MM.1S (cell line): ENCODE measurements around the gene SLC8A3.

ENCODE experiments used
- DNase-seq: peaks from one replicate; pipeline ENCODE4 v3.0.0-alpha.2; 2015
- H2AFZ ChIP-seq: fragments of 300-600 bp; sonication (generic); 2 replicates; pipeline ENCODE4 v1.6.0; 2016; ENCODE audit warnings: antibody characterized with exemption, low read length
- H3F3A ChIP-seq: fragments of 300-600 bp; sonication (generic); 2 replicates; pipeline ENCODE4 v1.6.1; 2016; ENCODE audit warnings: mild to moderate bottlenecking, antibody characterized with exemption, low read length, moderate library complexity, mixed read lengths; ENCODE audit not compliant: insufficient read depth
- H3K27ac ChIP-seq: fragments of 300-600 bp; sonication (generic); 2 replicates; pipeline ENCODE4 v1.5.1; 2016; ENCODE audit warnings: mild to moderate bottlenecking, low read length
- H3K27me3 ChIP-seq: fragments of 300-600 bp; sonication (generic); replicated peaks from 2 replicates; pipeline ENCODE4 v1.6.0; 2016; ENCODE audit warnings: low read length; ENCODE audit not compliant: insufficient read depth
- H3K36me3 ChIP-seq: fragments of 300-600 bp; sonication (generic); replicated peaks from 2 replicates; pipeline ENCODE4 v1.6.1; 2016; ENCODE audit warnings: mild to moderate bottlenecking, low read length, mixed read lengths; ENCODE audit not compliant: insufficient read depth
- H3K4me1 ChIP-seq: fragments of 300-600 bp; sonication (generic); 2 replicates; pipeline ENCODE4 v1.6.1; 2016; ENCODE audit warnings: low read length, mixed read lengths
- H3K4me2 ChIP-seq: fragments of 300-600 bp; sonication (generic); 2 replicates; pipeline ENCODE4 v1.6.0; 2016; ENCODE audit warnings: low read depth, low read length
- H3K4me3 ChIP-seq: fragments of 300-600 bp; sonication (generic); 2 replicates; pipeline ENCODE4 v1.5.1; 2016; ENCODE audit warnings: low read length, mixed read lengths
- H3K79me2 ChIP-seq: fragments of 300-600 bp; sonication (generic); 2 replicates; pipeline ENCODE4 v1.6.1; 2016; ENCODE audit warnings: mixed run types, low read length, mixed read lengths
- H3K9ac ChIP-seq: fragments of 300-600 bp; sonication (generic); 2 replicates; pipeline ENCODE4 v1.6.1; 2016; ENCODE audit warnings: low read length, mixed read lengths
- H3K9me2 ChIP-seq: fragments of 300-600 bp; sonication (generic); replicated peaks from 2 replicates; pipeline ENCODE4 v1.6.1; 2016; ENCODE audit warnings: mild to moderate bottlenecking, low read length, mixed read lengths; ENCODE audit not compliant: insufficient read depth
- H3K9me3 ChIP-seq: fragments of 300-600 bp; sonication (generic); replicated peaks from 2 replicates; pipeline ENCODE4 v1.6.1; 2016; ENCODE audit warnings: mild to moderate bottlenecking, low read length, mixed read lengths; ENCODE audit not compliant: insufficient read depth
- H4K20me1 ChIP-seq: fragments of 300-600 bp; sonication (generic); 2 replicates; pipeline ENCODE4 v1.6.1; 2016; ENCODE audit warnings: mild to moderate bottlenecking, low read length, moderate library complexity, mixed read lengths; ENCODE audit not compliant: insufficient read depth
- CTCF ChIP-seq: fragments of 300-600 bp; sonication (generic); IDR thresholded peaks from 2 replicates; pipeline ENCODE4 v1.5.1; 2016; ENCODE audit warnings: antibody characterized with exemption, low read length, mixed read lengths
- EZH2 ChIP-seq: fragments of 300-600 bp; sonication (generic); optimal IDR thresholded peaks from 2 replicates; pipeline ENCODE3; 2017; ENCODE audit warnings: low read depth, mild to moderate bottlenecking, antibody characterized with exemption, low read length, mixed read lengths
- EZH2phosphoT487 ChIP-seq: fragments of 300-600 bp; sonication (generic); IDR thresholded peaks from 2 replicates; pipeline ENCODE4 v1.6.1; 2018; ENCODE audit warnings: antibody characterized with exemption, low read length

Gene SLC8A3

GRCh38 chr14:70043001-70043400, 145.8 kb downstream of the SLC8A3 start:
- H3K4me3 ChIP-seq = no peak overlapping the region
- TF ChIP-seq CTCF (no peak), EZH2 (no peak), EZH2phosphoT487 (no peak)
- H3K9ac ChIP-seq = no peak overlapping the region
- H3K27me3 ChIP-seq = no peaks in the 10 kb centered on the region
- H3F3A ChIP-seq = no peaks in the 10 kb centered on the region
- H3K36me3 ChIP-seq = no peaks in the 10 kb centered on the region
- no peaks in the 10 kb centered on the region for H3K9me3 ChIP-seq
- no peak for DNase-seq
- H3K27ac ChIP-seq = no peak overlapping the region
- no peak overlapping the region for H3K4me2 ChIP-seq
- H3K9me2 ChIP-seq = no peaks in the 10 kb centered on the region
- no peaks in the 10 kb centered on the region for H4K20me1 ChIP-seq
- H2AFZ ChIP-seq = no peak overlapping the region
- H3K4me1 ChIP-seq = no peaks in the 10 kb centered on the region
- H3K79me2 ChIP-seq = no peaks in the 10 kb centered on the region

GRCh38 chr14:70036665-70037064, 152.1 kb downstream of the SLC8A3 start:
- DNase-seq = no peak
- TF ChIP-seq EZH2phosphoT487 = no peak
- no peak for TF ChIP-seq EZH2
- TF ChIP-seq CTCF = peak; percentile 12
- H3K4me1 ChIP-seq = no peaks in the 10 kb centered on the region

GRCh38 chr14:70034257-70034656, 154.5 kb downstream of the SLC8A3 start:
- no peak overlapping the region for H3K27ac ChIP-seq
- no peaks in the 10 kb centered on the region for H3K4me1 ChIP-seq
- H3K4me3 ChIP-seq = no peak overlapping the region
- H3K9ac ChIP-seq = no peak overlapping the region
- H2AFZ ChIP-seq = no peak overlapping the region
- TF ChIP-seq CTCF (no peak), EZH2phosphoT487 (no peak), EZH2 (no peak)
- no peak overlapping the region for H3K4me2 ChIP-seq
- H4K20me1 ChIP-seq = no peaks in the 10 kb centered on the region
- no peak for DNase-seq
- no peaks in the 10 kb centered on the region for H3K9me2 ChIP-seq
- H3K9me3 ChIP-seq = no peaks in the 10 kb centered on the region
- no peaks in the 10 kb centered on the region for H3K36me3 ChIP-seq
- H3K79me2 ChIP-seq = no peaks in the 10 kb centered on the region
- H3K27me3 ChIP-seq = no peaks in the 10 kb centered on the region
- H3F3A ChIP-seq = no peaks in the 10 kb centered on the region

More at GRCh38 chr14:70036665-70037064, 152.1 kb downstream of the SLC8A3 start:
- no peaks in the 10 kb centered on the region for H3K27me3 ChIP-seq
- H3K4me2 ChIP-seq = no peak overlapping the region
- H3K27ac ChIP-seq = no peak overlapping the region
- no peaks in the 10 kb centered on the region for H3K79me2 ChIP-seq
- H3K9me2 ChIP-seq = no peaks in the 10 kb centered on the region
- no peaks in the 10 kb centered on the region for H4K20me1 ChIP-seq
- H2AFZ ChIP-seq = no peak overlapping the region
- H3K36me3 ChIP-seq = no peaks in the 10 kb centered on the region
- no peaks in the 10 kb centered on the region for H3K9me3 ChIP-seq
- no peak overlapping the region for H3K9ac ChIP-seq
- no peak overlapping the region for H3K4me3 ChIP-seq
- H3F3A ChIP-seq = no peaks in the 10 kb centered on the region
